NCI-H1092 (cell line): ENCODE results near the gene RBM5.
"Not testable (repeated sequence)": the region's sequence is repeated elsewhere in the genome, so short reads cannot be mapped to it uniquely, and the experiment has no call there.

ENCODE experiments used
- DNase-seq: peaks from one replicate; lab custom pipeline; 2025; lab: John Stamatoyannopoulos, UW

The RBM5 gene

GRCh38 chr3:50088725-50089608 is at the start of gene RBM5:
Gene RBM5, plus strand, starts transcription at chr3:50088919. Its CDS starts 1,516 bp downstream, at chr3:50090435.
- DNase-seq = peak; percentile 76

GRCh38 chr3:50044976-50045375 is 43.7 kb upstream of the RBM5 start:
- no peak for DNase-seq

- no peak for DNase-seq
Observed at GRCh38 chr3:50047426-50047825, 41.3 kb upstream of the RBM5 start.

- DNase-seq = no peak
Observed at GRCh38 chr3:50050361-50050760, 38.4 kb upstream of the RBM5 start.

GRCh38 chr3:50057756-50058155 is 31.0 kb upstream of the RBM5 start:
- DNase-seq = no peak

GRCh38 chr3:50068134-50068533 is 20.6 kb upstream of the RBM5 start:
- DNase-seq = no peak

- DNase-seq = no peak
Observed at GRCh38 chr3:50078091-50078490, 10.6 kb upstream of the RBM5 start.

- DNase-seq = no peak
Observed at GRCh38 chr3:50078622-50079021, 10.1 kb upstream of the RBM5 start.

GRCh38 chr3:50084951-50085350 is 3.8 kb upstream of the RBM5 start:
- DNase-seq = not testable (repeated sequence)

GRCh38 chr3:50089609-50089945 is 858 bp downstream of the RBM5 start:
- DNase-seq = no peak

- no peak for DNase-seq
Observed at GRCh38 chr3:50090984-50091383, 2.3 kb downstream of the RBM5 start.

GRCh38 chr3:50095352-50095998 is 6.8 kb downstream of the RBM5 start:
- no peak for DNase-seq

GRCh38 chr3:50100386-50100785 is 11.7 kb downstream of the RBM5 start:
- DNase-seq = no peak

- no peak for DNase-seq
Observed at GRCh38 chr3:50100956-50101845, 12.5 kb downstream of the RBM5 start.

GRCh38 chr3:50102558-50102957 is 13.8 kb downstream of the RBM5 start:
- no peak for DNase-seq

GRCh38 chr3:50111757-50112156 is 23.0 kb downstream of the RBM5 start:
- DNase-seq = no peak

GRCh38 chr3:50112462-50112861 is 23.7 kb downstream of the RBM5 start:
- DNase-seq = no peak

- no peak for DNase-seq
Observed at GRCh38 chr3:50117120-50117519, 28.4 kb downstream of the RBM5 start.

- DNase-seq = no peak
Observed at GRCh38 chr3:50118237-50118636, 29.5 kb downstream of the RBM5 start.

- DNase-seq = no peak
Observed at GRCh38 chr3:50119786-50120185, 31.1 kb downstream of the RBM5 start.

- DNase-seq = no peak
Observed at GRCh38 chr3:50120364-50121071, 31.8 kb downstream of the RBM5 start.
